RPMI7951 (cell line): ENCODE data around the gene CFAP126. TPM values are rescaled to one million over a fixed set of nuclear protein-coding genes. Genes with fewer than 3 reads are reported as not detected.

ENCODE experiments used
- total RNA-seq: library from RNA; depleted of rRNA; stranded (reverse); fragments of >200 nt; shearing (Covaris generic); gene quantifications from 2 replicates; pipeline ENCODE4 v1.2.3, GENCODE V29; 2014; rRNA removed

Gene CFAP126
- total RNA-seq, 1 experiment from 2014 or later: not detected

Other genes starting within 250 kb of the CFAP126 start
- 82.0 and 94.4 TPM in 2 replicates for gene PFDN2, start 249.8 kb downstream of the CFAP126 start, total RNA-seq
- 27.0 and 27.9 TPM in 2 replicates for gene NIT1, start 249.8 kb downstream of the CFAP126 start, total RNA-seq
- gene DEDD, start 235.2 kb downstream of the CFAP126 start, total RNA-seq: 20.1 and 23.1 TPM in 2 replicates
- gene UFC1, start 213.9 kb downstream of the CFAP126 start, total RNA-seq: 81.9 and 95.6 TPM in 2 replicates
- 4.4 and 9.3 TPM in 2 replicates for gene USP21, start 208.4 kb downstream of the CFAP126 start, total RNA-seq
- 12.3 and 16.3 TPM in 2 replicates for gene PPOX, start 201.4 kb downstream of the CFAP126 start, total RNA-seq
- gene B4GALT3, start 190.4 kb downstream of the CFAP126 start, total RNA-seq: 13.7 and 16.7 TPM in 2 replicates
- gene ADAMTS4, start 168.8 kb downstream of the CFAP126 start, total RNA-seq: 5.2 and 8.3 TPM in 2 replicates
- gene NDUFS2, start 165.5 kb downstream of the CFAP126 start, total RNA-seq: 109 and 119 TPM in 2 replicates
- gene FCER1G, start 152.6 kb downstream of the CFAP126 start, total RNA-seq: 1.3 TPM in 1 of 2 replicates, not detected in the other
- gene APOA2, start 144.2 kb downstream of the CFAP126 start, total RNA-seq: not detected in 2 replicates
- 8.4 and 10.0 TPM in 2 replicates for gene TOMM40L, start 141.8 kb downstream of the CFAP126 start, total RNA-seq
- not detected in 2 replicates for gene NR1I3, start 129.7 kb downstream of the CFAP126 start, total RNA-seq
- gene PCP4L1, start 109.1 kb downstream of the CFAP126 start, total RNA-seq: not detected in 2 replicates
- 0.24 and 0.39 TPM in 2 replicates for gene MPZ, start 57.9 kb downstream of the CFAP126 start, total RNA-seq
- 16.1 and 19.5 TPM in 2 replicates for gene SDHC, start 53.5 kb downstream of the CFAP126 start, total RNA-seq
- gene FCGR2A, start 137.6 kb upstream of the CFAP126 start, total RNA-seq: 0.68 and 2.9 TPM in 2 replicates
- 0.12 TPM in 1 of 2 replicates, not detected in the other for gene HSPA6, start 156.7 kb upstream of the CFAP126 start, total RNA-seq
- gene FCGR3A, start 181.9 kb upstream of the CFAP126 start, total RNA-seq: not detected in 2 replicates